WTC11 (cell line): ENCODE measurements around the gene ZC3H12C. TPM values are rescaled to one million over a fixed set of nuclear protein-coding genes. Genes with fewer than 3 reads are reported as not detected.

Source experiments
- ATAC-seq: fragments of 200-7000 bp; cut with Tn5 transposase; 2 replicates; pipeline ENCODE4 v1.10.0; 2021; ENCODE audit warnings: mild to moderate bottlenecking, moderate library complexity
- CTCF ChIA-PET: fragments of 300-600 bp; sonication (Branson Sonifier 250); formaldehyde crosslinking; loops from one replicate; lab custom pipeline; 2021; ENCODE audit warnings: antibody characterized with exemption; lab: Charles Lee
- POLR2A ChIA-PET: fragments of 350-600 bp; sonication (Branson Sonifier 250); formaldehyde crosslinking; loops from one replicate; lab custom pipeline; 2021; ENCODE audit warnings: antibody characterized with exemption; lab: Charles Lee
- DNase-seq: peaks from one replicate; pipeline ENCODE4 v3.0.0; 2021; ENCODE audit warnings: low spot score
- H3K27ac Mint-ChIP-seq: 2 replicates; pipeline ENCODE4 v1.8.0; 2021; ENCODE audit warnings: mixed read lengths
- H3K27me3 Mint-ChIP-seq: 2 replicates; pipeline ENCODE4 v1.8.0; 2021; ENCODE audit warnings: low read depth, mild to moderate bottlenecking, moderate library complexity, mixed read lengths
- H3K36me3 Mint-ChIP-seq: 2 replicates; pipeline ENCODE4 v1.8.0; 2021; ENCODE audit warnings: mixed read lengths
- H3K4me1 Mint-ChIP-seq: 2 replicates; pipeline ENCODE4 v1.8.0; 2022; ENCODE audit warnings: mixed read lengths
- H3K4me3 Mint-ChIP-seq: 2 replicates; pipeline ENCODE4 v1.8.0; 2021; ENCODE audit warnings: mild to moderate bottlenecking, moderate library complexity, mixed read lengths
- H3K9me3 Mint-ChIP-seq: 2 replicates; pipeline ENCODE4 v1.8.0; 2021; ENCODE audit warnings: mixed read lengths
- GTF2I ChIP-seq: fragments of 250-450 bp; sonication (Bioruptor Pico); conservative IDR thresholded peaks from 2 replicates; pipeline ENCODE4 v1.4.0; 2021; ENCODE audit warnings: mild to moderate bottlenecking
- KAT7 ChIP-seq: sonication (generic); formaldehyde crosslinking; IDR thresholded peaks from 2 replicates; pipeline ENCODE4 v1.8.1; 2023; ENCODE audit warnings: missing genetic modification reagents, mild to moderate bottlenecking, borderline replicate concordance
- NFYB ChIP-seq: sonication (generic); formaldehyde crosslinking; conservative IDR thresholded peaks from 2 replicates; pipeline ENCODE4 v1.8.0; 2022; ENCODE audit warnings: low read depth, missing genetic modification reagents
- TEAD1 ChIP-seq: sonication (generic); formaldehyde crosslinking; IDR thresholded peaks from 2 replicates; pipeline ENCODE4 v1.8.0; 2022; ENCODE audit warnings: mild to moderate bottlenecking, missing genetic modification reagents
- TEAD4 ChIP-seq: sonication (generic); formaldehyde crosslinking; IDR thresholded peaks from 2 replicates; pipeline ENCODE4 v1.8.0; 2022; ENCODE audit warnings: mild to moderate bottlenecking, missing genetic modification reagents
- ZBTB21 ChIP-seq: sonication (generic); formaldehyde crosslinking; IDR thresholded peaks from 2 replicates; pipeline ENCODE4 v1.8.1; 2023; ENCODE audit warnings: mild to moderate bottlenecking, missing genetic modification reagents, borderline replicate concordance
- ZNF263 ChIP-seq: sonication (generic); formaldehyde crosslinking; IDR thresholded peaks from 2 replicates; pipeline ENCODE4 v1.8.1; 2022; ENCODE audit warnings: low read depth, mild to moderate bottlenecking, moderate library complexity, missing genetic modification reagents
- total RNA-seq: library from RNA; stranded (reverse); gene quantifications from 3 replicates; pipeline ENCODE4 v1.2.3, GENCODE V29; 2021
- TF ChIP-seq, protein P1 (sequence below): sonication (generic); formaldehyde crosslinking; IDR thresholded peaks from 2 replicates; pipeline ENCODE4 v1.8.1; 2023; ENCODE audit warnings: mild to moderate bottlenecking, missing genetic modification reagents
- TF ChIP-seq, protein P2 (sequence below): fragments of 250-450 bp; sonication (Bioruptor Pico); IDR thresholded peaks from 2 replicates; pipeline ENCODE4 v1.9.0; 2021; ENCODE audit warnings: mild to moderate bottlenecking, borderline replicate concordance
- TF ChIP-seq, protein P3 (sequence below): sonication (generic); formaldehyde crosslinking; IDR thresholded peaks from 2 replicates; pipeline ENCODE4 v1.8.0; 2023; ENCODE audit warnings: mild to moderate bottlenecking, missing genetic modification reagents
- TF ChIP-seq, protein P4 (sequence below): sonication (generic); formaldehyde crosslinking; IDR thresholded peaks from 2 replicates; pipeline ENCODE4 v1.8.0; 2022; ENCODE audit warnings: mild to moderate bottlenecking, missing genetic modification reagents
- TF ChIP-seq, protein P5 (sequence below): fragments of 250-450 bp; sonication (Bioruptor Pico); IDR thresholded peaks from 2 replicates; pipeline ENCODE4 v1.9.0; 2021; ENCODE audit warnings: mild to moderate bottlenecking
- TF ChIP-seq, protein P6 (sequence below): sonication (generic); formaldehyde crosslinking; IDR thresholded peaks from 2 replicates; pipeline ENCODE4 v1.8.0; 2022; ENCODE audit warnings: mild to moderate bottlenecking, missing genetic modification reagents
- TF ChIP-seq, protein P7 (sequence below): sonication (generic); formaldehyde crosslinking; IDR thresholded peaks from 2 replicates; pipeline ENCODE4 v1.8.1; 2022; ENCODE audit warnings: low read depth, missing genetic modification reagents, borderline replicate concordance
- TF ChIP-seq, protein P8 (sequence below): sonication (generic); formaldehyde crosslinking; IDR thresholded peaks from 2 replicates; pipeline ENCODE4 v1.8.1; 2023; ENCODE audit warnings: mild to moderate bottlenecking, missing genetic modification reagents, borderline replicate concordance
- TF ChIP-seq, protein P9 (sequence below): sonication (generic); formaldehyde crosslinking; IDR thresholded peaks from 2 replicates; pipeline ENCODE4 v1.8.0; 2022; ENCODE audit warnings: mild to moderate bottlenecking, missing genetic modification reagents

ZC3H12C gene
- total RNA-seq, 1 experiment from 2014 or later, result 2.4 TPM

DNA sequence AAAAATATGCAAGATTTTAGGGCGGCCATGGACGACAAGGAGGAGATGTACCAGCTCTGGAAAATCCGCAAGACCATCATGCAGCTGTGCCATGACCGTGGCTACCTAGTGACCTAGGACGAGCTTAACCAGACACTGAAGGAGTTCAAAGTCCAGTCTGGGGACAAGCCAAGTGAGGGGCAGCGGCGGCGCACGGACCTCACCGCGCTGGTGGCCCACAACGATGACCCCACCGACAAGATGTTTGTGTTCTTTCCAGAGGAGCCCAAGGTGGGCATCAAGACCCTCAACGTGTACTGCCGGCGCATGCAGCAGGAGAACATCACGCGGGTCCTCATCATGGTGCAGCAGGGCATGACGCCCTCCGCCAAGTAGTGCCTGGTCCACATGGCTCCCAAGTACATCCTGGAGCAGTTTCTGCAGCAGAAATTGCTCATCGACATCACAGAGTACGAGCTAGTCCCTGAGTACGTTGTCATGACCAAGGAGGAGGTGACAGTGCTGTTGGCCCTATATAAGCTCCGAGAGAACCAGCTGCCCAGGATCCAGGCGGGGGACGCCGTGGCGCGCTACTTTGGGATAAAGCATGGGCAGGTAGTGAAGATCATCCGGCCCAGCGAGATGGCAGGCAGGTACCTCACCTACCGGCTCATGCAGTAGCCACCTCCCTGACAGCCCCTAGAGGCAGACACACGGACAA lies 43.5 kb upstream of the ZC3H12C start:
- DNase-seq (no peak), ATAC-seq (no peak)
- Mint-ChIP-seq H3K27ac (no peak overlapping the region), H3K27me3 (no peaks in the 10 kb centered on the region; the same call in 1 of the 2 replicates), H3K9me3 (peaks cover 31% of the 10 kb centered on the region), H3K36me3 (peaks cover 19% of the 10 kb centered on the region), H3K4me3 (no peak overlapping the region), H3K4me1 (no peaks in the 10 kb centered on the region)
- CTCF ChIA-PET, result no interaction called here
- POLR2A ChIA-PET, result no interaction called here
- TF ChIP-seq, protein P1, sequence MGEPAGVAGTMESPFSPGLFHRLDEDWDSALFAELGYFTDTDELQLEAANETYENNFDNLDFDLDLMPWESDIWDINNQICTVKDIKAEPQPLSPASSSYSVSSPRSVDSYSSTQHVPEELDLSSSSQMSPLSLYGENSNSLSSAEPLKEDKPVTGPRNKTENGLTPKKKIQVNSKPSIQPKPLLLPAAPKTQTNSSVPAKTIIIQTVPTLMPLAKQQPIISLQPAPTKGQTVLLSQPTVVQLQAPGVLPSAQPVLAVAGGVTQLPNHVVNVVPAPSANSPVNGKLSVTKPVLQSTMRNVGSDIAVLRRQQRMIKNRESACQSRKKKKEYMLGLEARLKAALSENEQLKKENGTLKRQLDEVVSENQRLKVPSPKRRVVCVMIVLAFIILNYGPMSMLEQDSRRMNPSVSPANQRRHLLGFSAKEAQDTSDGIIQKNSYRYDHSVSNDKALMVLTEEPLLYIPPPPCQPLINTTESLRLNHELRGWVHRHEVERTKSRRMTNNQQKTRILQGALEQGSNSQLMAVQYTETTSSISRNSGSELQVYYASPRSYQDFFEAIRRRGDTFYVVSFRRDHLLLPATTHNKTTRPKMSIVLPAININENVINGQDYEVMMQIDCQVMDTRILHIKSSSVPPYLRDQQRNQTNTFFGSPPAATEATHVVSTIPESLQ, result no peak
- no peak for TF ChIP-seq ZBTB21 (CRISPR knock-in tag)
- TF ChIP-seq, protein P2, sequence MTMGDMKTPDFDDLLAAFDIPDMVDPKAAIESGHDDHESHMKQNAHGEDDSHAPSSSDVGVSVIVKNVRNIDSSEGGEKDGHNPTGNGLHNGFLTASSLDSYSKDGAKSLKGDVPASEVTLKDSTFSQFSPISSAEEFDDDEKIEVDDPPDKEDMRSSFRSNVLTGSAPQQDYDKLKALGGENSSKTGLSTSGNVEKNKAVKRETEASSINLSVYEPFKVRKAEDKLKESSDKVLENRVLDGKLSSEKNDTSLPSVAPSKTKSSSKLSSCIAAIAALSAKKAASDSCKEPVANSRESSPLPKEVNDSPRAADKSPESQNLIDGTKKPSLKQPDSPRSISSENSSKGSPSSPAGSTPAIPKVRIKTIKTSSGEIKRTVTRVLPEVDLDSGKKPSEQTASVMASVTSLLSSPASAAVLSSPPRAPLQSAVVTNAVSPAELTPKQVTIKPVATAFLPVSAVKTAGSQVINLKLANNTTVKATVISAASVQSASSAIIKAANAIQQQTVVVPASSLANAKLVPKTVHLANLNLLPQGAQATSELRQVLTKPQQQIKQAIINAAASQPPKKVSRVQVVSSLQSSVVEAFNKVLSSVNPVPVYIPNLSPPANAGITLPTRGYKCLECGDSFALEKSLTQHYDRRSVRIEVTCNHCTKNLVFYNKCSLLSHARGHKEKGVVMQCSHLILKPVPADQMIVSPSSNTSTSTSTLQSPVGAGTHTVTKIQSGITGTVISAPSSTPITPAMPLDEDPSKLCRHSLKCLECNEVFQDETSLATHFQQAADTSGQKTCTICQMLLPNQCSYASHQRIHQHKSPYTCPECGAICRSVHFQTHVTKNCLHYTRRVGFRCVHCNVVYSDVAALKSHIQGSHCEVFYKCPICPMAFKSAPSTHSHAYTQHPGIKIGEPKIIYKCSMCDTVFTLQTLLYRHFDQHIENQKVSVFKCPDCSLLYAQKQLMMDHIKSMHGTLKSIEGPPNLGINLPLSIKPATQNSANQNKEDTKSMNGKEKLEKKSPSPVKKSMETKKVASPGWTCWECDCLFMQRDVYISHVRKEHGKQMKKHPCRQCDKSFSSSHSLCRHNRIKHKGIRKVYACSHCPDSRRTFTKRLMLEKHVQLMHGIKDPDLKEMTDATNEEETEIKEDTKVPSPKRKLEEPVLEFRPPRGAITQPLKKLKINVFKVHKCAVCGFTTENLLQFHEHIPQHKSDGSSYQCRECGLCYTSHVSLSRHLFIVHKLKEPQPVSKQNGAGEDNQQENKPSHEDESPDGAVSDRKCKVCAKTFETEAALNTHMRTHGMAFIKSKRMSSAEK (CRISPR knock-in tag), result no peak
- TF ChIP-seq, protein P3, sequence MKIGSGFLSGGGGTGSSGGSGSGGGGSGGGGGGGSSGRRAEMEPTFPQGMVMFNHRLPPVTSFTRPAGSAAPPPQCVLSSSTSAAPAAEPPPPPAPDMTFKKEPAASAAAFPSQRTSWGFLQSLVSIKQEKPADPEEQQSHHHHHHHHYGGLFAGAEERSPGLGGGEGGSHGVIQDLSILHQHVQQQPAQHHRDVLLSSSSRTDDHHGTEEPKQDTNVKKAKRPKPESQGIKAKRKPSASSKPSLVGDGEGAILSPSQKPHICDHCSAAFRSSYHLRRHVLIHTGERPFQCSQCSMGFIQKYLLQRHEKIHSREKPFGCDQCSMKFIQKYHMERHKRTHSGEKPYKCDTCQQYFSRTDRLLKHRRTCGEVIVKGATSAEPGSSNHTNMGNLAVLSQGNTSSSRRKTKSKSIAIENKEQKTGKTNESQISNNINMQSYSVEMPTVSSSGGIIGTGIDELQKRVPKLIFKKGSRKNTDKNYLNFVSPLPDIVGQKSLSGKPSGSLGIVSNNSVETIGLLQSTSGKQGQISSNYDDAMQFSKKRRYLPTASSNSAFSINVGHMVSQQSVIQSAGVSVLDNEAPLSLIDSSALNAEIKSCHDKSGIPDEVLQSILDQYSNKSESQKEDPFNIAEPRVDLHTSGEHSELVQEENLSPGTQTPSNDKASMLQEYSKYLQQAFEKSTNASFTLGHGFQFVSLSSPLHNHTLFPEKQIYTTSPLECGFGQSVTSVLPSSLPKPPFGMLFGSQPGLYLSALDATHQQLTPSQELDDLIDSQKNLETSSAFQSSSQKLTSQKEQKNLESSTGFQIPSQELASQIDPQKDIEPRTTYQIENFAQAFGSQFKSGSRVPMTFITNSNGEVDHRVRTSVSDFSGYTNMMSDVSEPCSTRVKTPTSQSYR, result no peak
- TF ChIP-seq, protein P4, sequence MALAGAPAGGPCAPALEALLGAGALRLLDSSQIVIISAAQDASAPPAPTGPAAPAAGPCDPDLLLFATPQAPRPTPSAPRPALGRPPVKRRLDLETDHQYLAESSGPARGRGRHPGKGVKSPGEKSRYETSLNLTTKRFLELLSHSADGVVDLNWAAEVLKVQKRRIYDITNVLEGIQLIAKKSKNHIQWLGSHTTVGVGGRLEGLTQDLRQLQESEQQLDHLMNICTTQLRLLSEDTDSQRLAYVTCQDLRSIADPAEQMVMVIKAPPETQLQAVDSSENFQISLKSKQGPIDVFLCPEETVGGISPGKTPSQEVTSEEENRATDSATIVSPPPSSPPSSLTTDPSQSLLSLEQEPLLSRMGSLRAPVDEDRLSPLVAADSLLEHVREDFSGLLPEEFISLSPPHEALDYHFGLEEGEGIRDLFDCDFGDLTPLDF (CRISPR knock-in tag), result no peak
- TF ChIP-seq, protein P5, sequence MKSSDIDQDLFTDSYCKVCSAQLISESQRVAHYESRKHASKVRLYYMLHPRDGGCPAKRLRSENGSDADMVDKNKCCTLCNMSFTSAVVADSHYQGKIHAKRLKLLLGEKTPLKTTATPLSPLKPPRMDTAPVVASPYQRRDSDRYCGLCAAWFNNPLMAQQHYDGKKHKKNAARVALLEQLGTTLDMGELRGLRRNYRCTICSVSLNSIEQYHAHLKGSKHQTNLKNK (CRISPR knock-in tag), result no peak
- TF ChIP-seq, protein P6, sequence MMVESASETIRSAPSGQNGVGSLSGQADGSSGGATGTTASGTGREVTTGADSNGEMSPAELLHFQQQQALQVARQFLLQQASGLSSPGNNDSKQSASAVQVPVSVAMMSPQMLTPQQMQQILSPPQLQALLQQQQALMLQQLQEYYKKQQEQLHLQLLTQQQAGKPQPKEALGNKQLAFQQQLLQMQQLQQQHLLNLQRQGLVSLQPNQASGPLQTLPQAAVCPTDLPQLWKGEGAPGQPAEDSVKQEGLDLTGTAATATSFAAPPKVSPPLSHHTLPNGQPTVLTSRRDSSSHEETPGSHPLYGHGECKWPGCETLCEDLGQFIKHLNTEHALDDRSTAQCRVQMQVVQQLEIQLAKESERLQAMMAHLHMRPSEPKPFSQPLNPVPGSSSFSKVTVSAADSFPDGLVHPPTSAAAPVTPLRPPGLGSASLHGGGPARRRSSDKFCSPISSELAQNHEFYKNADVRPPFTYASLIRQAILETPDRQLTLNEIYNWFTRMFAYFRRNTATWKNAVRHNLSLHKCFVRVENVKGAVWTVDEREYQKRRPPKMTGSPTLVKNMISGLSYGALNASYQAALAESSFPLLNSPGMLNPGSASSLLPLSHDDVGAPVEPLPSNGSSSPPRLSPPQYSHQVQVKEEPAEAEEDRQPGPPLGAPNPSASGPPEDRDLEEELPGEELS (CRISPR knock-in tag), result no peak
- TF ChIP-seq GTF2I, result no peak
- no peak for TF ChIP-seq TEAD4 (CRISPR knock-in tag)
- TF ChIP-seq, protein P7, sequence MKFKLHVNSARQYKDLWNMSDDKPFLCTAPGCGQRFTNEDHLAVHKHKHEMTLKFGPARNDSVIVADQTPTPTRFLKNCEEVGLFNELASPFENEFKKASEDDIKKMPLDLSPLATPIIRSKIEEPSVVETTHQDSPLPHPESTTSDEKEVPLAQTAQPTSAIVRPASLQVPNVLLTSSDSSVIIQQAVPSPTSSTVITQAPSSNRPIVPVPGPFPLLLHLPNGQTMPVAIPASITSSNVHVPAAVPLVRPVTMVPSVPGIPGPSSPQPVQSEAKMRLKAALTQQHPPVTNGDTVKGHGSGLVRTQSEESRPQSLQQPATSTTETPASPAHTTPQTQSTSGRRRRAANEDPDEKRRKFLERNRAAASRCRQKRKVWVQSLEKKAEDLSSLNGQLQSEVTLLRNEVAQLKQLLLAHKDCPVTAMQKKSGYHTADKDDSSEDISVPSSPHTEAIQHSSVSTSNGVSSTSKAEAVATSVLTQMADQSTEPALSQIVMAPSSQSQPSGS, result no peak
- TF ChIP-seq TEAD1, result no peak
- TF ChIP-seq, protein P8, sequence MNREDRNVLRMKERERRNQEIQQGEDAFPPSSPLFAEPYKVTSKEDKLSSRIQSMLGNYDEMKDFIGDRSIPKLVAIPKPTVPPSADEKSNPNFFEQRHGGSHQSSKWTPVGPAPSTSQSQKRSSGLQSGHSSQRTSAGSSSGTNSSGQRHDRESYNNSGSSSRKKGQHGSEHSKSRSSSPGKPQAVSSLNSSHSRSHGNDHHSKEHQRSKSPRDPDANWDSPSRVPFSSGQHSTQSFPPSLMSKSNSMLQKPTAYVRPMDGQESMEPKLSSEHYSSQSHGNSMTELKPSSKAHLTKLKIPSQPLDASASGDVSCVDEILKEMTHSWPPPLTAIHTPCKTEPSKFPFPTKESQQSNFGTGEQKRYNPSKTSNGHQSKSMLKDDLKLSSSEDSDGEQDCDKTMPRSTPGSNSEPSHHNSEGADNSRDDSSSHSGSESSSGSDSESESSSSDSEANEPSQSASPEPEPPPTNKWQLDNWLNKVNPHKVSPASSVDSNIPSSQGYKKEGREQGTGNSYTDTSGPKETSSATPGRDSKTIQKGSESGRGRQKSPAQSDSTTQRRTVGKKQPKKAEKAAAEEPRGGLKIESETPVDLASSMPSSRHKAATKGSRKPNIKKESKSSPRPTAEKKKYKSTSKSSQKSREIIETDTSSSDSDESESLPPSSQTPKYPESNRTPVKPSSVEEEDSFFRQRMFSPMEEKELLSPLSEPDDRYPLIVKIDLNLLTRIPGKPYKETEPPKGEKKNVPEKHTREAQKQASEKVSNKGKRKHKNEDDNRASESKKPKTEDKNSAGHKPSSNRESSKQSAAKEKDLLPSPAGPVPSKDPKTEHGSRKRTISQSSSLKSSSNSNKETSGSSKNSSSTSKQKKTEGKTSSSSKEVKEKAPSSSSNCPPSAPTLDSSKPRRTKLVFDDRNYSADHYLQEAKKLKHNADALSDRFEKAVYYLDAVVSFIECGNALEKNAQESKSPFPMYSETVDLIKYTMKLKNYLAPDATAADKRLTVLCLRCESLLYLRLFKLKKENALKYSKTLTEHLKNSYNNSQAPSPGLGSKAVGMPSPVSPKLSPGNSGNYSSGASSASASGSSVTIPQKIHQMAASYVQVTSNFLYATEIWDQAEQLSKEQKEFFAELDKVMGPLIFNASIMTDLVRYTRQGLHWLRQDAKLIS (CRISPR knock-in tag), result no peak
- TF ChIP-seq, protein P9, sequence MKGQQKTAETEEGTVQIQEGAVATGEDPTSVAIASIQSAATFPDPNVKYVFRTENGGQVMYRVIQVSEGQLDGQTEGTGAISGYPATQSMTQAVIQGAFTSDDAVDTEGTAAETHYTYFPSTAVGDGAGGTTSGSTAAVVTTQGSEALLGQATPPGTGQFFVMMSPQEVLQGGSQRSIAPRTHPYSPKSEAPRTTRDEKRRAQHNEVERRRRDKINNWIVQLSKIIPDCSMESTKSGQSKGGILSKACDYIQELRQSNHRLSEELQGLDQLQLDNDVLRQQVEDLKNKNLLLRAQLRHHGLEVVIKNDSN, result no peak
- no peak for TF ChIP-seq ZNF263 (CRISPR knock-in tag)
- TF ChIP-seq NFYB (CRISPR knock-in tag), result no peak
- TF ChIP-seq KAT7 (CRISPR knock-in tag), result no peak
- TF ChIP-seq, all 79 proteins: peak for 0
